Renal cortical epithelial cell (primary cell): ENCODE data around the gene ANKRD62. TPM values are rescaled to one million over a fixed set of nuclear protein-coding genes. Genes with fewer than 3 reads are reported as not detected.

Source experiments
- DNase-seq: peaks from one replicate; pipeline ENCODE4 v3.0.0-alpha.2; 2011; ENCODE audit warnings: low read depth
- total RNA-seq: library from RNA; depleted of rRNA; stranded (reverse); fragments of >200 nt; gene quantifications from 2 replicates; pipeline ENCODE4 v1.2.3, GENCODE V29; 2014

ANKRD62 gene
- not detected in 2 replicates for total RNA-seq

DNA sequence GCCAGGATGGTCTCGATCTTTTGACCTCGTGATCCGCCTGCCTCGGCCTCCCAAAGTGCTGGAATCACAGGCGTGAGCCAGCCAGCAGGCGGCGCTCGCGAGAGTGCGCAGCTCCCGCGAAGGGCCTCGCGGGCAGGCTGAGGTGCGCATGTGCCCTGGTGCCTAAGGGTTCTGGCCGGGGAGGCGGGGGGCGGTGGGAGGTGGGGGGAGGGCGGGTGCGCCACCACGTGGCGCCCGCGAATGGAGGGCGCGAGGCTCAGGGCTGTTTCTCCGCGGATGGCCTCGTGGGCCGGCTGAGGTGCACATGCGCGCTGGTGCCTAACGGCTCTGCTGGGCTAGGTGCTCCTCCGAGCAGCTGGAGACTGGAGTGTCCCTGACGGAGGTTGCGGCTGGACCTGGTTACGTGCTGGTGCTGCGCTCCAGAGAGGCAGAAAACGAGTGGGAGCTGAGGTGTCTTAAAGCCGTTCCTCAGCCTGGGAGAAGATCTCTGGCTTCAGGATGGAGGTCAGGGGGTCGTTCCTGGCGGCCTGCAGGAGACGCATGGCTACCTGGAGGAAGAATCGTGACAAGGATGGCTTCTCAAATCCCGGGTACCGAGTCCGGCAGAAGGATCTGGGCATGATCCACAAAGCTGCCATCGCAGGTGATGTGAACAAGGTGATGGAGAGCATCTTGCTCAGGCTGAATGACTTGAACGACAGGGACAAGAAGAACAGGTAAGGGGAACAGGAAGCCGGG lies at the start of gene ANKRD62:
Gene ANKRD62, plus strand, starts transcription at position 324 of the 738 bp plus-strand sequence. Its CDS starts 175 bp downstream, at position 499.
- no peak for DNase-seq

GRCh38 chr18:12044591-12044990 lies 49.1 kb upstream of the ANKRD62 start:
- peak; percentile 61 for DNase-seq

GRCh38 chr18:12046046-12046750 lies 47.4 kb upstream of the ANKRD62 start:
- no peak for DNase-seq

- DNase-seq = no peak
Observed at GRCh38 chr18:12046751-12047335, 46.8 kb upstream of the ANKRD62 start.

DNA sequence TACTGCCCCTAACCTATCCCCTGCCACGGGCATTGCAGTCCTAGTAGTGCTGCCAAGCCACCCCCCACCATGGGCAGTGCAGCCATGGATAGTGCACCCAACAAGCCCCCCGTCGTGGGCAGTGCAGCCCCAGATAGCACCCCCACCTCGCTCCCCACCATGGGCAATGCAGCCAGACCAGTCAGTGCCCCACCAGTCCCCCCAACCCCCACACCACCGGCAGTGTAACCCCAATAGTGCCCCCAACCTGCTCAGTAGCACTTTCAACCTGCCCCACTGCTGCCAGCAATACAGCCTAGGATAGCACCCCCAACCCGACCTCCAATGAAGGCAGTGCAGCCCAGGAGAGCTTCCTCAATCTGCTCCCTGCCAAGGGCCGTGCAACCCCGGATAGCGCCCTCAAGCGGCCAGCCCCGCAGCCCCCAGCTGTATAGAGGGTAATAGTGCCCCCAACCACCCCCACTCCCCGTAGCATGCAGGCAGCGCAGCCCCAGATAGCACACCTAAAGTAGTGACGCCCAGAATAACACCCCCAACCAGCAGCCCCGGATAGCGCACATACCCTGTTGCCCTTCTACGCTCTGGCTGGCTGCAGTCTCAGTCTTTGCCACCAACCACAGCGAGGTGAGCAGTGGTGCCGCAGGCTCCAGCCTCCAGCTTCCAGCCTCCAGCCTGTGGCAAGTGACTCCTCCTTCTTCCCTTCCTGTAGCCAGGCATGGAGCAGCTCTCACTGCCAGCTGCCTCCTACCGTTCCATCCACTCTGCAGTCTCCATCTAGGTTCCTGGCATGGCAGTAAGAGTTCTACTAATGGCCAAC lies 45.4 kb upstream of the ANKRD62 start:
- no peak for DNase-seq

DNA sequence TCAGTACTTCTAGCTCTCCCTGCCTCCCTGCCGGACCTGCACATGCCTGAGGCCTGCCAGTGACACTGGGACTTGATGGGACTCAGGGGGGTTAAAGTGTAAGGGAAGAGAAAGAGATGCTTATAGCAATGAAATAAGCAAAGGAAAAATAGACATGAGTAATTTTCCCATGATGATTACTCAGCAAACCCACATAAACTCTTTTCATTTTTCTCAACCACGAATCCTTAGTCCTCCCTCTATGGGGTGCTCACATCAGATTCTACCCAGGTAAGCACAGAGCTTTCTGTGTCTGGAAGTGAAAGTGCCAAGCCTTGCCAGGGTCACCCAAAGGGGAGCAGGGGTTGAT lies 44.8 kb upstream of the ANKRD62 start:
- DNase-seq = peak; percentile 84

DNA sequence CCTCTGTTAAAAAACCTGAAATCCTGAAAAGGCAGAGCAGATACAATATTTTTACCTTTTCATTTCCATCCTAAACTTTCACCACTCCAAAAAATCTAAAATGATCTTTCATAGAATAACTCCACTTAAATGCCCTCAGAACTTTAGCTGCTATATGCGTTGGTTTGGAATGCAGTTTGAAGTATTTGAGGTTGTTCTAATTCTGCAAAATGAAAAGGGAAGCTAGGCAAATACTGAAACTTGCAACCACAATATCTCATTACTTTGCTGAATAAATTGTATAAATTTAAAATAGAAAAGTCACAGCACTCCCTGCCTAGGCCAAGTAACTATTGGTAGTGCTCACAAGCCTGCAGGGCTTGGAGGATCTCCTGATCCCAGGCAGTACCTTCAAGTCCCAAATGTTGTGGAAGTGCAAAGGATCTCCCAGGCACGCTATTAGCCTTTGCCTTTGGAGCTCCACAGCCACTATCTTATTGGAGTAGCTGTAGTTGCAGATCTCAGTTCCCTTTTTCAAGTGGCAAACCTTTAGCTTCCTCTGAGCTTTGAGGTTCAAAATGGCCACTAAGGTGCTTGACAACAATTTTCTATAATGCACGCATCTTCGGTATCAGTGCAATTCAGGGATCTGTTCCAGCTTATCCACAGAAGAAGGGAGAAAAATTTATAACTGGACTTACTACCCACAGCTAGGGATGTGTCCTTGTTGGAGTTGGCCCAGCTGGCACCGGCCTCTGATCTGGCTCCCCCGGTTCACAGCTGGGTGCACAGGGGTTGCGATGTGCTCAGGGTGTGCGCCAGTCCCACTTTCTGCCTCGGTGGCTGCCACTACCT lies 43.4 kb upstream of the ANKRD62 start:
- no peak for DNase-seq

DNA sequence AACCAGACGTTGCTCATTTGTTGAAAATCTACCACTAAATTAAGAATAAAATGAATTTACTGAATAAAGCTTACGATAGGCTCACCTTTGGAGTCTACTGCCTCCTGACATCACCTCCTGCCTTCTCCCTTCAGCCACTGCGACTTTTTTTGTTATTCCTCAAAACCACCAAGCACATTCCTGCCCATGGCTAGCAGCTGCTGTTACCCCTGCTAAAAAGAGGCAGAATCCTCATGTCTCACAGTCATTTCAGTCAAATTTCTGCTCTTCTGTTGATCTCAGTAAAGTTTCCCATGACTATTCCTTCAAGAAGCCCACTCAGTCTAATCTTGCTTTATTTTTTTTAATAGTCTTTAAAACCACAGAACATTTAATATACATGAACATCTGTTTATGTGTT lies 40.8 kb upstream of the ANKRD62 start:
- DNase-seq = no peak

GRCh38 chr18:12053289-12053688 lies 40.4 kb upstream of the ANKRD62 start:
- DNase-seq = no peak

- no peak for DNase-seq
Observed at GRCh38 chr18:12056034-12056883, 37.4 kb upstream of the ANKRD62 start.

GRCh38 chr18:12056884-12057402 lies 36.7 kb upstream of the ANKRD62 start:
- DNase-seq = no peak

- DNase-seq = no peak
Observed at GRCh38 chr18:12057419-12058039, 36.1 kb upstream of the ANKRD62 start.

DNA sequence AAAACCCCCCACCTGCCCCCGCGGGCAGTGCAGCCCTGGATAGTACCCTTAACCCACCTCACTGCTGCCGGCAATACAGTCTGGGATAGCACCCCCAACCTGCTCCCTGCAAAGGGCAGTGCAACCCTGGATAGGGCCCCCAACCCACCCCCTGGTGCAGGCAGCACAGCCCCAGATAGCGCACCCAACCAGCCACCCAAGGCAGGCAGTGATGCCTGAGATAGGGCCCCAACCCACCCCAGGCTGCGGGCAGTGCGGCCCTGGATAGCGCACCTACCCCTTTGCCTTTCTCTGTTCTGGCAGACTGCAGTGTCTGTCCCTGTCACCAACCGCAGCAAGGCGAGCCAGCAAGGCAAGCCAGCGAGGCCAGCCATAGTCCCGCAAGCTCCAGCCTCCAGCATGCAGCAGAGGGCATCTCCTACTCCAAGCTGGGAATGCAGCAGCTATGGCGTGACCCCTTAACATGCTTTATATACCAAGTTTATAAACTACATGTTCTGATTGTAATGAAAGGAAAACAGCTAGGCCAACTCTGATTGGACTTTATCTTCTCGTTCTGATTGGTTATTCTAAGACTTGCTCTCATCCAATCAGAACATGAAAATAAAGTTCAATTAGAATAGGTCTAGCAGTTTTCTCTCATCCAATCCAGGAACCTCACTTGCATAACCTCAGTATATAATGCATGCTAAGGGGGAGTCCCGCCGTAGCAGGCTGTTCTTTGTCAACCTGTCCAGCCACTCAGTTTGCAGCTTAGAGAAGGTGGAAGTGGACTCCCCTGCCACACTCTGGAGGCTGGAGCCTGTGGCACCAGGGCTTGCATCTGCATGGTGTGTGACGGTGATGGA lies 34.1 kb upstream of the ANKRD62 start:
- no peak for DNase-seq

DNA sequence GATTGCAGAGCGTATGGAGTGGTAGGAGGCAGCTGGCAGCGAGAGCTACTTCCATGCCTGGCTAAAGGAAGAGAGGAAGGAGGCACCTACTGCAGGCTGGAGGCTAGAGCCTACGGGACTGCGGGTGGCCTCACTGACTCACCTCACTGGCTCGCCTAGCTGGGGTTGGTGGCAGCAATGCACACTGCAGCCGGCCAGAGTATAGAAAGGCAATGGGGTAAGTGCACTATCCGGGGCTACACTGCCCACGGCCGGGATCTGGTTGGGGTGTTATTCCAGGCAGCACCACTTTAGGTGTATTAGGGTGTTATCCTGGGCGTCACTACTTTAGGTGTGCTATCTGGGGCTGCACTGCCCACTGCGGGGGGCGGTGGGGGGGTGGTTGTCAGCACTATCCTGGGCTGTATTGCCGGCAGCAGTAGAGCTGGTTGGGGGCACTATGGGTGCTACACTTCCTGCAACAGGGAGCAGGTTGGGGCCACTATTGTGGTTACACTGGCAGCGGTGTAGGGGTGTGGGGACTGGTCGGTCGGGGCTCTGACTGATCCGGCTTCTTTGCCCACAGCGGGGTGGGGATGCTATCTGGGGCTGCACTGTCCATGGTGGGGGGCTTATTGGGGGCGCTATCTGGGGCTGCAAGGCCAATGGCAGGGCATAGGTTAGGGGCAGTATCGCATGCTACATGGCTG lies 33.3 kb upstream of the ANKRD62 start:
- no peak for DNase-seq

DNA sequence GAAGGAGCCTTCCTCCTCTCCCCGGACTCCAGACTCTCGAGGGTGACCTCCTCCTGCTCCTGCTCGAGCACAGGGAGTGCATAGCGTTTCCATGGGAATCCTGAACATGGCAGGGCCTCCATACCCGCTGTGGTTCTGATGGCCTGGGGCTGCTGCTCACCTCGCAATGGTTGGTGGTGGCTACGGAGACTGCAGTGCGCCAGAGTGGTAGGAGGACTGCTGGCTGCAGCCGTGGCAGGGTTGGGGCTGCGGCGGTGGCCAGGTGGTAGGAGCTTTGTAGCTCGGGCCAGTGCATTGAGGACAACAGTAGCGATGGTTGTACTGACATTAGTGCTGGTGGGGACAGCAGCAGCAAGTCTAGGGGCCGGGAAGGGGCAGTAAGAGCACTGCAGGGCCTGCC lies 32.0 kb upstream of the ANKRD62 start:
- no peak for DNase-seq

GRCh38 chr18:12062974-12063373 lies 30.7 kb upstream of the ANKRD62 start:
- DNase-seq = no peak

DNA sequence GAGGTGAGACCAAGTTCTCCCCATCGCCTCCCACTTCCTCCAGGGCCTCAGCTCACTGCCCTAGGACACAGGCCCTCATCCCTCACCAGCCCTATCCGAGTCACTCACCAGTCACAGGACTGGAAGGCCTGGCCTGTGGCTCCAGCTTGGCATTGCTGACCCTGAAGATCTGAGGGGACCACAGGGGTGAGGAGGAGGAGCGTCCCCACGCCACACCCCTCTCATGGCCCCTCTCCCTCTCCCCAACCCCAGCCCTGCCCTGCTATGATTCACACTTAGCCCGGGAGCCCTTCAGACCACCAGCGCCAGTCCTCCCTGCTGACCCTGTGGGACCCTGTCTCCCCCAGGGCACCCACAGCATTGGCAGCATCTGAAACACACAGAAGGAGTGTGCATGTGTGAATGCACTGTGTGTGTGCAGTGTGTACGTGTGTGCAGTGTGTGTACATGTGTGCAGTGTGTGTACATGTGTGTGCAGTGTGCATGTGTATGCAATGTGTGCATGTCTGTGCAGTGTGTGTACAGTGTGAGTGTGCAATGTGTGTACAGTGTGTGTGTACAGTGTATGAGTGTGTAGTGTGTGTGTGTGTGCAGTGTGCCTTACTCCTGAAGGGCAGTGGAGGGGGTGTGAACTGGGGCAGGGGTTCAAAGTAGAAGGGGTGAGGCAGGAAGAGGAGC lies 29.4 kb upstream of the ANKRD62 start:
- no peak for DNase-seq

- DNase-seq = no peak
Observed at GRCh38 chr18:12065397-12065796, 28.2 kb upstream of the ANKRD62 start.
